GM18517 (cell line): ENCODE results near the gene SLC22A25.
"Not testable (repeated sequence)": the region's sequence is repeated elsewhere in the genome, so short reads cannot be mapped to it uniquely, and the experiment has no call there.

ENCODE experiments used
- ATAC-seq: cut with Tn5 transposase; IDR thresholded peaks from one replicate; pipeline ENCODE4 v1.9.1; 2021; ENCODE audit warnings: mild to moderate bottlenecking, moderate library complexity; ENCODE audit not compliant: unreplicated experiment

SLC22A25 gene

DNA sequence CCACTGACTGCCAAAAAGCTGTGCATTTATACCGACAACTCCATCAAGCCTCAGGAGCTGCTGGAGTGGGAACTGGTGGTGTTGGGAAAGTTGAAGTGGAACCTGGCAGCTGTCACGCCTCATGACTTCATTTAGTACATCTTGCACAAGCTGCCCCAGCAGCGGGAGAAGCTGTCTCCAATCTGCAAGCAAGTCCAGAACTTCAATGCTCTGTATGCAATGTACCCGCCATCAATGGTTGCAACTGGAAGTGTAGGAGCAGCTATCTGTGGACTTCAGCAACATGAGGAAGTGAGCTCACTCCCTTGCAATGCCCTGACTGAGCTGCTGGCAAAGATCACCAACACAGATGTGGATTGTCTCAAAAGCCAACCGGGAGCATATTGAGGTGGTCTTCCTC, at the start of gene SLC22A25:
TSS of gene SLC22A25 (minus strand) at position 67 of the 400 bp plus-strand sequence. CDS start 13,947 bp downstream, outside the sequence.
- ATAC-seq, result no peak

DNA sequence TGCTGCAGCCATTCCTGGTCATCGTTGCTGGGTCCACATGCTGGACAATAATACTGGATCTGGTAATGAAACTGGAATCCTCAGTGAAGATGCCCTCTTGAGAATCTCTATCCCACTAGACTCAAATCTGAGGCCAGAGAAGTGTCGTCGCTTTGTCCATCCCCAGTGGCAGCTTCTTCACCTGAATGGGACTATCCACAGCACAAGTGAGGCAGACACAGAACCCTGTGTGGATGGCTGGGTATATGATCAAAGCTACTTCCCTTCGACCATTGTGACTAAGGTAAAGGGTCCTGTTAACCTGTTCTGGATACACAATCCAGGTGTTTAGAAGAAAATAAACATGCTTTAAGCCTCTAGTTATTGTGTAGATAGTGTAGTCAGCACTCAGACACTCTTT, 46.9 kb upstream of the SLC22A25 start:
- ATAC-seq, result no peak

DNA sequence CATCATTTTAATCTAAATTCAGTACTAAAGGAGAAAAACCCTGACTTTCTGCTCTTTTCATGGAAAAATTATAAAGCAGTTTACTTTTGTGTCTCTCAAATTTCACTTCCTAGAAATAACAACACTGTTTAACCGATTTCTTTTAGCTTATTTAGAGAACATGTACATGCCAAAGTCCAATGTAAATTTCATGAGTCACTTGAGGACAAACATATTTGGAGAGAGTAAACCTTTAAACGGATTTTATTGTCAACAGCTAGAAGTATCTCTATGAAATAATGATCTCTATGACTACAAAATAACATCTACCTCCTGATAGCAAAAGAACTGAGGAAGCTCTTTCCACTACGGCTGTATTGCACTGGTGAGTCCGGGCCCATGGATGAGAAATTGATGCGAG, 46.3 kb upstream of the SLC22A25 start:
- ATAC-seq, result no peak

- no peak for ATAC-seq
Observed at GRCh38 chr11:63282579-63282978, 39.2 kb upstream of the SLC22A25 start.

- no peak for ATAC-seq
Observed at GRCh38 chr11:63280920-63281319, 37.5 kb upstream of the SLC22A25 start.

- no peak for ATAC-seq
Observed at GRCh38 chr11:63277345-63277943, 34.0 kb upstream of the SLC22A25 start.

DNA sequence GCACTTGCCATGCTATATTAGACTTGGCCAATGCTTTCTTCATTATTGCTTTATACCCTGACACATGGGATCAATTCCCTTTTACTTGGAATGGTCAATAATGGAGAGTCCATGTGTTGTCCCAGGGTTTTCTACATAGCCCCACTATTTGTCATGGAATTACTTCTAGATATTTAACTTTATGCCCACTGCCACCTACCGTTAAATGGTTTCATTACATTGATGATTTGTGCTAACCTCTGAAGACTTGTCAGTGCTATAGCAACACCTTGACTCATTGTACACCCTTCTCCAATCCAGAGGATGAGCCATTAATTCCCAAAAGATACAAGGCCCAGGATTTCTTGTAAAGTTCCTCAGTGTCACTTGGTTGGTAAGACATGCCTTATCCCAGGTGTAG, 31.4 kb upstream of the SLC22A25 start:
- ATAC-seq, result no peak

DNA sequence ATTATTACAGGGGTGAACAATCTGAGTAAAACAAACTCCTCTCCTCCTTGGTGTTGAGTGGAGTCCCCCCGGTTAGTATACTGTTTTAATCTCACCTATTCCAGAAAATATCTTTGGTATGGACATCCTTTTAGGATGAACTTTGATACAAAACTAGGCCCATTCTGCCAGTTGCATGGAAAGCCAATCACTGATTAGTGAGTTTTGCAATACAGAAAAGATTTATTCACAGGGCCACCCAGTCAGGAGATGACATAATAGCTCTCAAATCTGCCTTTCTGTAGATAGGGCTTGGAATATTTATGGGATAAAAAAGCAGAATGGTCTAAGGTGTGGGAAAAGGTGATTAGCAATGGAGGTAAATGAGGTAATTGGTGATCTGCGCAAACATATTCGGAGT, 30.3 kb upstream of the SLC22A25 start:
- no peak for ATAC-seq

- ATAC-seq, result no peak
Observed at GRCh38 chr11:63262547-63262946, 19.1 kb upstream of the SLC22A25 start.

- ATAC-seq, result no peak
Observed at GRCh38 chr11:63251312-63251711, 7.9 kb upstream of the SLC22A25 start.

GRCh38 chr11:63250162-63251050, 7.0 kb upstream of the SLC22A25 start:
- ATAC-seq, result no peak

DNA sequence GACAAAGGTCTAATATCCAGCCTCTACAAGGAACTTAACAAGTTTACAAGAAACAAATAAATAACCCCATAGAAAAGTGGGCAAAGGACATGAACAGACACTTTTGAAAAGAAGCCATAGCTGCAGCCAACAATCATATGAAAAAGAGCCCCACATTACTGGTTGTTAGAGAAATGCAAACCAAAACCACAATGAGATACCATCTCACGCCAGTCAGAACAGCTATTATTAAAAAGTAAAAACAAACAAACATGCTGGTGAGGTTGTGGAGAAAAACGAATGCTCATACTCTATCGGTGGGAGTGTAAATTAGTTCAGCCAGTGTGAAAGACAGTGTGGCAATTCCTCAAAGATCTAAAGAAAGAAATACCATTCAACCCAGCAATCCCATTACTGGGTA, 5.6 kb upstream of the SLC22A25 start:
- no peak for ATAC-seq

DNA sequence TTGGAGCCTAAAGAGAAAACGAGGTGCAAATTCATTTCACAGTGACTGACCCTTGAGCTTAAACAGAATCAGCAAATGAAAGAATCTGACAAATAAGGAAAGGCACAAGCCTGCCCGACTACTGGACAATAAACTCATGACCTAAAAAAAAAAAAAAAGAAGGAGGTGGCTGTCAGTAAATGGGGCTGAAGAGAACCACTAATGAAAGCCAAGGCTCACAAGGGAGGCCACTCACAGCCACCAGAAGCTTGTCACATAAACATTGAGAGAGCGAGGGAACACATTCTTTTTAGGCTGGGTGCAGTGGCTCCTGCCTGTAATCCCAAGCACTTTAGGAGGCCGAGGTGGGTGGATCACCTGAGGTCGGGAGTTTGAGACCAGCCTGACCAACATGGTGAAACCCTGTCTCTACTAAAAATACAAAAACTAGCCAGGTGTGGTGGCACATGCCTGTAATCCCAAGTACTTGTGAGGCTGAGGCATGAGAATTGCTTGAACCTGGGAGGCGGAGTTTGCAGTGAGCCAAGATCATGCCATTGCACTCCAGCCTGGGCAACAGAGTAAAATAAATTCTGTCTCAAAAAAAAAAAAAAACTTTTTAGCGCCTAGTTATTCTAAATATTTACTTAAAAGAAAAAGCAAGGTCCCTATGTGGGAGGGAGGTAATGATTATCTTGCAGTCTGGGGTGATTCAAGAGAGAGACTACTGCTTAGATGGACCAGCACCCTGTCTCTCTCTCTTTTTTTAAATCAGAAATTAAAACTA, 4.0 kb upstream of the SLC22A25 start:
- not testable (repeated sequence) for ATAC-seq

DNA sequence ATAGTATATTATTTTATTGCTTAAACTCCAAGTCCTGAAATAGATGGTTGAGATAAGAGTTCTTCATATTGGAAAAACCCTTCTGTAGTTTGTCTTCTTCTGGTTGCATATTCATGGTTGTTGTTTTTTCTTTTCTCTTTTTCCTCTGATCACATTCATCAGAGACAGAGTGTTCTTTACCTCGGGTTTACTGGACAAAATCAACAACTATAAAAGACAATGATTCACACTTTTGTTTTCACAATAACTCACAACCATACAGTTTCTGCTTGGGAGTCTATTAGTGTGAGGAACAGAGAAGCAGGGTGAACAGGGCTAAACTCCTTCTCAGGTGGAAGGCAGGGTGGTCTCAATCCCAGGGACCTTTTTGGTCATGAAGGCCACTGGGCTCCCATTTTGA, 2.6 kb upstream of the SLC22A25 start:
- ATAC-seq, result no peak

DNA sequence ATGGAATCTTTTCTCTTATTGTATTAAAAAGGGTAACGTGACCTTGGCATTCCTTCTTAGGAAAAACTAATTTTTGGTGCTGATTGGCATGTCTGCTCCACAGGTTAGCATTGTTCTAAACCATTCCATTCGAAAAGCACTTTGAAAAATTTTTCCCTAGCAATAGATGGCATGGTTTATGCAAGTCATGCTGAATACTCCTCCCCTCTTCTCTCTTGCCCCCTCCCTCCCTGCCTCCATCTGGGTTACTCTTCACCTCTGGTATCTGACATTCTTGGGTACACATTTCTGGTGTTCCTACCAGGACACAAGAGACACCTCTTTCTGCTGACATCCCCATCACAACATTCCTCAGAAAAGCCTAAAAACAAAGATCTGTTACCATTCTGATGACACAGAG, 1.5 kb upstream of the SLC22A25 start:
- no peak for ATAC-seq

GRCh38 chr11:63242089-63242781, 1.2 kb downstream of the SLC22A25 start:
- ATAC-seq, result no peak

- no peak for ATAC-seq
Observed at GRCh38 chr11:63240791-63241379, 2.5 kb downstream of the SLC22A25 start.

DNA sequence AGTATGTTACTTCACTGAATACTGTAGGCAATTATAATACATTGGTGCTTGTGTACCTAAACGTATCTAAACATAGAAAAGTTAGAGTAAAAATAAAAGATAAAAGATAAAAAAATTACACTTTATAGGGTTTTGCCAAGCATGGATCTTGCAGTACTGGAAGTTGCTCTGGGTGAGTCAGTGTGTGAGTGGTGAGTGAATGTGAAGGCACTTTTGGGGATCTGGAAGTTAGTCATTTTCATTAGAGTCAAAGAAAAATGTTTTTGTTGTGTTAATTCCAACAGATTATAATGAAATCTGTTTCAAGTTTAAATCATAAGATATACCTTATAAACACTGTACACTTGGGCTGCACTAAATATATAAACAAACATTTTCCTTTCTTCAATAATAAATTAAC, 3.3 kb downstream of the SLC22A25 start:
- ATAC-seq, result no peak

- no peak for ATAC-seq
Observed at GRCh38 chr11:63239254-63239653, 4.1 kb downstream of the SLC22A25 start.

DNA sequence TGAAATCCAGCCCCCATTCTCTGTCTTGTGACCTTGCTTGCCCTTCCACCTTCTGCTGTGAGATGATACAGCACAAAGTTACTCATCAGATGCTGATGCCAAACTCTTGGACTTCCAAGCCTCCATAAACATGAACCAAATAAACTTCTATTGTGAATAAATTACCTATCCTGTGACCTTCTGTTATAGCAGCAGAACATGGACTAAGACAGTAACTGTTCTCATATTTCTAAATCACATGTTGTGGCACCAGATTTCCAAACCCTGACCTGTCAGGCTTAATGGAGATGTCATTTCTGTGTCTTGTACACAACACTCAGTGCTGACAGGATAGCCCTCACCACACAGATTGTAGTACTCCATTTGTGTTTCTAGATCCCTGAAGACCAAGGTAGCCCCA, 6.0 kb downstream of the SLC22A25 start:
- ATAC-seq, result no peak
